ENCODE measurements around the gene GANAB.
"Not testable (repeated sequence)": the region's sequence is repeated elsewhere in the genome, so short reads cannot be mapped to it uniquely, and the experiment has no call there.

GANAB gene

DNA sequence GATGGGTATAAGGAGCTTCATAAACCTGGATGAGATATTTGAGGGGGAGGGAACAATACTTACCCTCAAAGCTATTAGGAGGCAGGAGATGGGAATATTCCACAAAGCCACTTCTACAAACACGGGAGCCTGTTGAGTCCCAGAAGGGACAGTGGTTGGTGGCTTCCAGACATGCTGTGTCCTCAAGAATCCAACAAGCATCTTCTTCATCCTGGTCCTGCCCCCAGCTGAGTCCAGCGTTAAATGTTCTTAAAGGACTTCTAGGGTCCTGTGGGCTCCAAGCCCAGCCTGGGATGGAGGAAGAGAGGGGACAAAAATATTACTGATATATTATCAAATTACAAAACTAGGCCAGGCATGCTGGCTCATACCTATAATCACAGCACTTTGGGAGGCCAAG, 21.0 kb upstream of the GANAB start:
- no peak for DNase-seq (ENCODE audit: low read depth, low spot score)

- DNase-seq (ENCODE audit: low read depth, low spot score) = peak; percentile 17
These were observed 20.0 kb upstream of the GANAB start for GRCh38 chr11:62666259-62666926.

- peak; percentile 84 for DNase-seq (ENCODE audit: low read depth, low spot score)
These were observed 19.3 kb upstream of the GANAB start for GRCh38 chr11:62665599-62666258.

DNA sequence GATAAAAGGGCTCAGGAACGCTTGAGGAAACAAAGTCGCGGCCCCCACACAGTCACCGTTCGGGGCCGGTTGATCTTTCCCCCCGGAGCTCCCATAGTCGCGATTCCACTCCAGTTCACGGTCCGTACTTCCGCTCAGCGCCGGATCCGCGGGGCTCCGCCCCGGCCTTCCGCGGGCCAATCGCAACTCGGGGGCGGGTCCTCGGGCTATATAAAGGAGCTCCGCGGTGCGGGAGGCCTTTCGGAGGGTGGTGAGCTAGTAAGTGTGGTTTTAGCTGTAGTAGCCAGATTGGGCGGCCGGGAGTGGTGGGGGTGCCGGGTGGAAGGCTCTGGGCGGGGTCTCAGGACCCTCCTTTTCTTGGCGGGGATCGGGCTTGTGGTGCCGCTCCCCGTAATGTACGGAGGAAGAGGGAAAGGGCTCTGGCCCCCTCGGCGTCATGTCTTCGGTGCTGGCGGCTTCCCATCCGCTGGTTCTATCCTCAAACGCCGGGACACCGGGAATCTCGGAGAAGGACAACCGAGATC, 18.7 kb upstream of the GANAB start, which contains the start of the genes C11orf98 and CSKMT:
Gene C11orf98, minus strand, starts transcription at position 136 of the 524 bp plus-strand sequence. Its CDS starts 41 bp downstream, at position 95.
Gene CSKMT, plus strand, starts transcription at position 238 of the 524 bp plus-strand sequence. CDS start 568 bp downstream, outside the sequence.
- DNase-seq (ENCODE audit: low read depth, low spot score) = peak; percentile 98

GRCh38 chr11:62664405-62665074, 18.1 kb upstream of the GANAB start:
- peak; percentile 74 for DNase-seq (ENCODE audit: low read depth, low spot score)

DNA sequence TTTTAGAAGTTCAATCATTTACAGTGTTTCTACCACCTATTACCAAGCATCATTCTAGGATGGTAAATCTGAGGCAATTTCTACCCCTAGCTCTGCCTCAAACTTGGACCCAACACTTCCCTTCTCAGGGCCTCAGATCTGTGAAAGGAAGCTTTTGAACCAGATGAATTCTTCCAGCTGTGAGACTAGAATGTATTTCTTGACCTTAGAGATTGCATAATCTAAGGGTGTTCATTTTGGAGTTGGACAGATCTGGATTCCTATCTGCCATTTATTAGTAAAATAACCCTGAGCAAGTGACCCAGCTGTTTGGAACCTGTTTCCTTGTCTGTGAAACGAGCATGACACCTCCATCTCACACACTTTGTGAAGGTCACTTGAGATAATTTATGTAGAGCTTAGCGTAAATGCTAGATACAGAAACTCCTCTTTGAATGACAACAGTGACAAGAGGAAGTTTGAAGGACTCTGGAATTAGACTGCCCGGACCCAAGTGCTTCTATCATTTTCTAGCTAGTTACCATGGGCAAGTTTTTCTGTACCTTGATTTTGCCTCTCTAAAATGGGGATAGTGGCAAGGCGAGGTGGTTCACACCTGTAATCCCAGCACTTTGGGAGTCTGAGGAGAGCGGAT, 10.5 kb upstream of the GANAB start:
- DNase-seq (ENCODE audit: low read depth, low spot score) = no peak

DNA sequence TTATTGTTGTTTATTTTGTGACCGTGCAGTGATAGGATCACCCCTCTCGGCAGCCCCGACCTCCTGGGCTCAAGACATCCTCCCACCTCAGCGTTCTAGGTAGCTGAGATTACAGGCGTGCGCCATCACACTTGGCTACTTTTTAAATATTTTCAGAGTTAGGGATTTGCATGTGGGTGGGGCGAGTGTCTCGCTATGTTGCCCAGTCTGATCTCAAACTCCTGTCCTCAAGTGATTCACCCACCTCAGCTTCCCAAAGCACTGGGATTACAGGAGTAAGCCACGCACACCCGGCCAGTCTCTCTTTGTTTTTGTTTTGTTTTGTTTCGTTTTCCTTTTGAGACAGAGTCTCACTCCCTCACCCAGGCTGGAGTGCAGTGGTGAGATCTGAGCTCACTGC, 7.9 kb upstream of the GANAB start:
- DNase-seq (ENCODE audit: low read depth, low spot score) = no peak

GRCh38 chr11:62652161-62653006, 6.0 kb upstream of the GANAB start:
- no peak for DNase-seq (ENCODE audit: low read depth, low spot score)

DNA sequence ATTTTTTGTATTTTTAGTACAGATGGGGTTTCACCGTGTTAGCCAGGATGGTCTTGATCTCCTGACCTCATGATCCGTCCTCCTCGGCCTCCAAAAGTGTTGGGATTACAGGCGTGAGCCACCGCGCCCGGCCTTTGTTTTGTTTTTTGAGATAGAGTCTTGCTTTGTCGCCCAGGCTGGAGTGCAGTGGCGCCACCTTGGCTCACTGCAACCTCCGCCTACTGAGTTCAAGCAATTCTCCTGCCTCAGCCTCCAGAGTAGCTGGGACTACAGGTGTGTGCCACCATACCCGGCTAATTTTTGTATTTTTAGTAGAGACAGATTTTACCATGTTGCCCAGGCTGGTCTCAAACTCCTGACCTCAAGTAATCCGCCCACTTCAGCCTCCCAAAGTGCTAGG, 3.9 kb upstream of the GANAB start:
- not testable (repeated sequence) for DNase-seq (ENCODE audit: low read depth, low spot score)

- DNase-seq (ENCODE audit: low read depth, low spot score) = no peak
These were observed 3.1 kb upstream of the GANAB start for GRCh38 chr11:62649486-62649885.

DNA sequence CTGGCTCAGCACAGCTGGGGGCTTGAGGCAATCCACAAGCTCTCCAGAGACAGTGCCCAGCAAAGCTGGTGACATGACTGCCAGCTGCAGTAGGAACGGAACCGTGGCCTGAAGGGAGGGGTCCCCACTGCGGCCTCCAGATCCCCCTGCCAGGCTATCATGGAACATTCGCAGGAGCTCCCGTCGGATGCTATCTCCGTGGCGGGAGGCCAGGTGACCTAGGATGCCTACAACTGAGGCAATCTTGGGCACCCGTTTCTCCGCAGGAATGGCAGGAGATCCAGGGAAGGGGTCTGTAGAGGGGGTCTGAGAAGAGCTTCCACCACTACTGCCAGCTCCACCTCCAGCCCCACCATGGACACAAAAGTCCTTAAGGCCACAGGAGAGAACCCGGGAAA, 2.6 kb upstream of the GANAB start:
- DNase-seq (ENCODE audit: low read depth, low spot score) = no peak

DNA sequence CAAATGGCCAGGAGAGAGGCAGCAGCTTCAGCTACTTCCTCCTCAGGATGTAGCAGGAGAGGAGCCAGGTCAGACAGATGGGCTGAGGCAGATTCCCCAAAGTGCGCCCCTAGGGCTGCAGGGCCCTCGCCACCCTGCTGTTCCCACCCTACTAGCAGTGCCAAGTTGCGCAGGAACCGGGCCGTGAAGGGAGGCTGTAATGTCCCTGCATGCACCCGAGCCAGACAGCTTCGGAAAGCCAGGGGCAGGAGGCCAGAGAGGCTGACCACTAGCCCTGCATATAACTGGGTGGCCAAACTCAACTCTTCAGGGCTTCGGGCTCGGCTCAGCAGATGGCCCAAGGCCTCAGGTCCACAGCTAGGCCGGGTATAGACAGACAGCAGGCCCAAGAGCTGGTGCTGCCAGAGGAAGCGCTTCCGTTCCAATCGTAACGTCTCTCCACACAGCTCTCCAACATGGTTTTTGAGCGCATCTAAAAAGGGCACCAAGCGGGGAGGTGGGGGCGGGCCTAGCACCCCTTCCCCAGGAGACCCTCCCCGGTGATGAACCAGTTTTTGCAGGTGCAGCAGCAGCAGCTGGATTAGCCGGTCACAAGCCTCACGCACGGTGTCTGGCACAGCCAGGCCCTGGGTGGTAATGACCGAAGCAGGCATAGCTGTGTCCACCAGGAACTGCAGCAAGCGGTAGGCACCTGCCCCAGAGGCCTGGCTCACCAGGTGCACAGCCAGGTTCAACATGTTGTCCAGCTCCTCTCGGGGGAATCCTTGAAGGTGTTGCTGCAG, 2.0 kb upstream of the GANAB start:
- DNase-seq (ENCODE audit: low read depth, low spot score) = no peak

GRCh38 chr11:62647609-62648005, 1.2 kb upstream of the GANAB start:
- DNase-seq (ENCODE audit: low read depth, low spot score) = no peak

- DNase-seq (ENCODE audit: low read depth, low spot score) = no peak
These were observed 604 bp upstream of the GANAB start for GRCh38 chr11:62646825-62647608.

DNA sequence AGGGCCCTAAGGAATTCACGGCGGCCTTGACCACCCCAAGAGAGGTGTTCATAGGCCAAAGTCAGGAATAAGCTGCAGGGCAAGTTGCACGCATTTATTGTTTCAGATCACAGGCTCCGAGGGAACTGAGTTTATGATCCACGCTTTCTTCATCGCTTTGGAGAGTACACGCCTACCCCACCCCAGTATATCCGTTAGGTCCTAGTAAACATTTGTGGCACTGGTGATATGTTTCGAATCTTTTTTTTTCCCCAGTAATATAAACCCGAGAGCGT, 805 bp downstream of the GANAB start:
- DNase-seq (ENCODE audit: low read depth, low spot score) = no peak

GRCh38 chr11:62644220-62644619, 2.2 kb downstream of the GANAB start:
- no peak for DNase-seq (ENCODE audit: low read depth, low spot score)

GRCh38 chr11:62632492-62632891, 13.9 kb downstream of the GANAB start:
- DNase-seq (ENCODE audit: low read depth, low spot score) = no peak

GRCh38 chr11:62627713-62628112, 18.7 kb downstream of the GANAB start:
- no peak for DNase-seq (ENCODE audit: low read depth, low spot score)

- no peak for DNase-seq (ENCODE audit: low read depth, low spot score)
These were observed 23.8 kb downstream of the GANAB start for GRCh38 chr11:62622476-62623089.
